ENCODE results near the gene UBXN11. TPM values are rescaled to one million over a fixed set of nuclear protein-coding genes. Genes with fewer than 3 reads are reported as not detected.

The UBXN11 gene
- total RNA-seq, 4 donors from 2014 or later, result 3.7 to 12.1 (median 10.5) TPM

GRCh38 chr1:26281971-26282370, 24.5 kb downstream of the UBXN11 start:
- H3K4me1 ChIP-seq, result peaks cover 0 to 91% (median 50%) of the 10 kb centered on the region in 3 donors

GRCh38 chr1:26281091-26281958, 25.1 kb downstream of the UBXN11 start:
- no peak for ATAC-seq
- 91% methylated on average over 4 of the region's 5 CpGs; no CpG with 5 or more reads in 1 of the 2 donors for WGBS, 2 donors (ENCODE audit: low coverage in 1 of 2)
- peak overlapping the region; percentile 87 to 97 (median 95) for H3K27ac ChIP-seq
- H3K9me3 ChIP-seq, result no peaks in the 10 kb centered on the region
- TF ChIP-seq CTCF (IDR thresholded peaks at IDR 0.05) (no peak), EP300 (IDR thresholded peaks at IDR 0.05) (no peak), POLR2A (IDR thresholded peaks at IDR 0.05) (no peak), POLR2AphosphoS5 (IDR thresholded peaks at IDR 0.05) (no peak)
- H3K4me1 ChIP-seq, result peaks cover 0 to 91% (median 55%) of the 10 kb centered on the region in 3 donors
- H3K27me3 ChIP-seq, result no peaks in the 10 kb centered on the region
- peak overlapping the region in 1 of 2 donors; percentile 93 for H3K4me3 ChIP-seq
- peaks cover 0 to 6% of the 10 kb centered on the region in 2 donors for H3K36me3 ChIP-seq

More at GRCh38 chr1:26281971-26282370, 24.5 kb downstream of the UBXN11 start:
- no peak for TF ChIP-seq EP300 (IDR thresholded peaks at IDR 0.05)
- TF ChIP-seq POLR2A (IDR thresholded peaks at IDR 0.05), result no peak
- no peak for TF ChIP-seq POLR2AphosphoS5 (IDR thresholded peaks at IDR 0.05)
- no peak for TF ChIP-seq CTCF (IDR thresholded peaks at IDR 0.05)
- H3K4me3 ChIP-seq, result no peak overlapping the region
- H3K36me3 ChIP-seq, result peaks cover 0 to 4% of the 10 kb centered on the region in 2 donors
- H3K9me3 ChIP-seq, result no peaks in the 10 kb centered on the region
- WGBS, 2 donors (ENCODE audit: low coverage in 1 of 2), result 0% methylated on average over 1 of the region's 15 CpGs; no CpG with 5 or more reads in 1 of the 2 donors
- ATAC-seq, result no peak
- H3K27ac ChIP-seq, result peak overlapping the region in 3 of 4 donors; percentile 95 to 97 (median 95)
- no peaks in the 10 kb centered on the region for H3K27me3 ChIP-seq

- peak overlapping the region; percentile 87 to 97 (median 95) for H3K27ac ChIP-seq
- no peaks in the 10 kb centered on the region for H3K9me3 ChIP-seq
- 0 to 25% methylated on average over 1 to 4 of the region's 20 CpGs for WGBS, 2 donors (ENCODE audit: low coverage in 1 of 2)
- TF ChIP-seq CTCF (IDR thresholded peaks at IDR 0.05), result no peak
- no peak for TF ChIP-seq POLR2AphosphoS5 (IDR thresholded peaks at IDR 0.05)
- no peak for TF ChIP-seq POLR2A (IDR thresholded peaks at IDR 0.05)
- H3K36me3 ChIP-seq, result peaks cover 0 to 6% of the 10 kb centered on the region in 2 donors
- H3K27me3 ChIP-seq, result no peaks in the 10 kb centered on the region
- peak overlapping the region; percentile 70 to 93 for H3K4me3 ChIP-seq
- no peak for ATAC-seq
- H3K4me1 ChIP-seq, result peaks cover 0 to 91% (median 60%) of the 10 kb centered on the region in 3 donors
These were observed 25.9 kb downstream of the UBXN11 start for GRCh38 chr1:26280333-26281042.

- ATAC-seq, result peak; percentile 88
- no peaks in the 10 kb centered on the region for H3K9me3 ChIP-seq
- no peaks in the 10 kb centered on the region for H3K27me3 ChIP-seq
- peaks cover 0 to 6% of the 10 kb centered on the region in 2 donors for H3K36me3 ChIP-seq
- H3K27ac ChIP-seq, result peak within 1 kb of the TSS; percentile 87 to 97 (median 95)
- H3K4me1 ChIP-seq, result peaks cover 0 to 88% (median 55%) of the 10 kb centered on the region in 3 donors
- WGBS, 2 donors (ENCODE audit: low coverage in 1 of 2), result 0% methylated on average over 3 of the region's 66 CpGs; no CpG with 5 or more reads in 1 of the 2 donors
- H3K4me3 ChIP-seq, result peak within 1 kb of the TSS; percentile 70 to 93
- TF ChIP-seq POLR2AphosphoS5 (IDR thresholded peaks at IDR 0.05) (peak; percentile 93), POLR2A (IDR thresholded peaks at IDR 0.05) (peak; percentile 95 to 96), CTCF (IDR thresholded peaks at IDR 0.05) (peak in 2 of 4 experiments; percentile 31 to 58), EP300 (IDR thresholded peaks at IDR 0.05) (no peak)
These were observed 26.7 kb downstream of the UBXN11 start, which contains the start of gene SH3BGRL3 for GRCh38 chr1:26279456-26280332. Gene SH3BGRL3 (plus strand): TSS chr1:26280086. CDS start chr1:26280156, 70 bp downstream.

Measured in gastroesophageal sphincter (tissue), 4 donors.